ENCODE measurements around the gene EMILIN3.

DNA sequence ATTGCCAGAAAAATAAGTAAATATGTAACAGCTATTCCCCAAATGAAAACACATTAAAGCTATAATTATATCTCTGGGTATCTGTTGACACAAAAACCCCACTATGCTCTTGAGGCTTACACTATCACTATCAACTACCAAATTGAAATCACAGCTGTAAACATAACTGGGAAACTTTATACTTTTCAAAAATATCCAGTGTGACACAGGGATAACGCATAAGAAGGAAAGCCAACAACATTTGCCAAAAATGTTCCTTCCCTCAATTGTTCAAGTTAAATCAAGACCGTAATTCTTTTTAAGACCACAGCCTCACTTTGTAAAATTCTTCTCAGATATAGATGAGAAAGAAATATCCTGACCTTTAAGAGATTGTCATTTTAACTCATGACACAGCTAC, 52.2 kb downstream of the EMILIN3 start:
- TF ChIP-seq, protein P1, sequence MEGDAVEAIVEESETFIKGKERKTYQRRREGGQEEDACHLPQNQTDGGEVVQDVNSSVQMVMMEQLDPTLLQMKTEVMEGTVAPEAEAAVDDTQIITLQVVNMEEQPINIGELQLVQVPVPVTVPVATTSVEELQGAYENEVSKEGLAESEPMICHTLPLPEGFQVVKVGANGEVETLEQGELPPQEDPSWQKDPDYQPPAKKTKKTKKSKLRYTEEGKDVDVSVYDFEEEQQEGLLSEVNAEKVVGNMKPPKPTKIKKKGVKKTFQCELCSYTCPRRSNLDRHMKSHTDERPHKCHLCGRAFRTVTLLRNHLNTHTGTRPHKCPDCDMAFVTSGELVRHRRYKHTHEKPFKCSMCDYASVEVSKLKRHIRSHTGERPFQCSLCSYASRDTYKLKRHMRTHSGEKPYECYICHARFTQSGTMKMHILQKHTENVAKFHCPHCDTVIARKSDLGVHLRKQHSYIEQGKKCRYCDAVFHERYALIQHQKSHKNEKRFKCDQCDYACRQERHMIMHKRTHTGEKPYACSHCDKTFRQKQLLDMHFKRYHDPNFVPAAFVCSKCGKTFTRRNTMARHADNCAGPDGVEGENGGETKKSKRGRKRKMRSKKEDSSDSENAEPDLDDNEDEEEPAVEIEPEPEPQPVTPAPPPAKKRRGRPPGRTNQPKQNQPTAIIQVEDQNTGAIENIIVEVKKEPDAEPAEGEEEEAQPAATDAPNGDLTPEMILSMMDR (IDR thresholded peaks at IDR 0.05; ENCODE audit: low read depth, low read length), result no peak
- TF ChIP-seq, protein P2, sequence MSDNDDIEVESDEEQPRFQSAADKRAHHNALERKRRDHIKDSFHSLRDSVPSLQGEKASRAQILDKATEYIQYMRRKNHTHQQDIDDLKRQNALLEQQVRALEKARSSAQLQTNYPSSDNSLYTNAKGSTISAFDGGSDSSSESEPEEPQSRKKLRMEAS (IDR thresholded peaks at IDR 0.05; ENCODE audit: low read depth, low read length), result no peak
- TF ChIP-seq POLR2A (IDR thresholded peaks at IDR 0.05; ENCODE audit: extremely low read depth, insufficient read length), result no peak
- no peak for TF ChIP-seq MYC (IDR thresholded peaks at IDR 0.05; ENCODE audit: low read depth, low read length)
